T-helper 1 cell treated with Interleukin-12 subunit alpha and Interleukin-12 subunit beta and Interleukin-4 antibody, amounts not matched to agents 30 μg/mL and 1 μg/mL, for 36 hours (primary cell): ENCODE measurements around the gene GRXCR1.

ENCODE experiments used
- H3K27ac Mint-ChIP-seq: one replicate; pipeline ENCODE4 v1.8.0; 2021; ENCODE audit warnings: mild to moderate bottlenecking, mixed read lengths
- H3K27me3 Mint-ChIP-seq: one replicate; pipeline ENCODE4 v1.8.0; 2021; ENCODE audit warnings: low read depth, mixed read lengths
- H3K36me3 Mint-ChIP-seq: one replicate; pipeline ENCODE4 v1.8.0; 2021; ENCODE audit warnings: low read depth, mixed read lengths
- H3K4me1 Mint-ChIP-seq: one replicate; pipeline ENCODE4 v1.8.0; 2021; ENCODE audit warnings: low read depth, mixed read lengths
- H3K4me3 Mint-ChIP-seq: one replicate; pipeline ENCODE4 v1.8.0; 2021; ENCODE audit warnings: mild to moderate bottlenecking, moderate library complexity, mixed read lengths
- H3K9me3 Mint-ChIP-seq: one replicate; pipeline ENCODE4 v1.8.0; 2021; ENCODE audit warnings: mixed read lengths

The GRXCR1 gene

GRCh38 chr4:42892413-42892812 lies at the start of gene GRXCR1:
Gene GRXCR1, plus strand, starts transcription at chr4:42892713. Its CDS starts 554 bp downstream, at chr4:42893267.
- Mint-ChIP-seq H3K27ac (no peak within 1 kb of the TSS), H3K4me1 (no peaks in the 10 kb centered on the region), H3K4me3 (no peak within 1 kb of the TSS), H3K9me3 (no peaks in the 10 kb centered on the region), H3K27me3 (peaks cover 3% of the 10 kb centered on the region), H3K36me3 (no peaks in the 10 kb centered on the region)

- no peak overlapping the region for H3K4me3 Mint-ChIP-seq
- H3K9me3 Mint-ChIP-seq = no peaks in the 10 kb centered on the region
- no peak overlapping the region for H3K27ac Mint-ChIP-seq
These were observed 48.8 kb upstream of the GRXCR1 start for GRCh38 chr4:42843694-42844093.

GRCh38 chr4:42844422-42845070 lies 48.0 kb upstream of the GRXCR1 start:
- Mint-ChIP-seq H3K4me1 (no peaks in the 10 kb centered on the region), H3K36me3 (no peaks in the 10 kb centered on the region), H3K4me3 (no peak overlapping the region), H3K27ac (no peak overlapping the region), H3K27me3 (peaks cover 3% of the 10 kb centered on the region), H3K9me3 (peaks cover 4% of the 10 kb centered on the region)

More at GRCh38 chr4:42843694-42844093, 48.8 kb upstream of the GRXCR1 start:
- no peaks in the 10 kb centered on the region for H3K36me3 Mint-ChIP-seq
- no peaks in the 10 kb centered on the region for H3K4me1 Mint-ChIP-seq
- peaks cover 3% of the 10 kb centered on the region for H3K27me3 Mint-ChIP-seq

- Mint-ChIP-seq H3K9me3 (peaks cover 14% of the 10 kb centered on the region), H3K27me3 (peaks cover 3% of the 10 kb centered on the region), H3K4me3 (no peak overlapping the region), H3K27ac (no peak overlapping the region), H3K4me1 (no peaks in the 10 kb centered on the region), H3K36me3 (no peaks in the 10 kb centered on the region)
These were observed 46.9 kb upstream of the GRXCR1 start for GRCh38 chr4:42845586-42845985.

GRCh38 chr4:42855779-42856178 lies 36.7 kb upstream of the GRXCR1 start:
- no peak overlapping the region for H3K4me3 Mint-ChIP-seq
- H3K9me3 Mint-ChIP-seq = no peaks in the 10 kb centered on the region
- no peak overlapping the region for H3K27ac Mint-ChIP-seq
- no peaks in the 10 kb centered on the region for H3K36me3 Mint-ChIP-seq
- no peaks in the 10 kb centered on the region for H3K4me1 Mint-ChIP-seq
- H3K27me3 Mint-ChIP-seq = peaks cover 11% of the 10 kb centered on the region

- no peaks in the 10 kb centered on the region for H3K9me3 Mint-ChIP-seq
- H3K36me3 Mint-ChIP-seq = no peaks in the 10 kb centered on the region
- H3K27me3 Mint-ChIP-seq = peaks cover 6% of the 10 kb centered on the region
- no peak overlapping the region for H3K27ac Mint-ChIP-seq
- H3K4me1 Mint-ChIP-seq = no peaks in the 10 kb centered on the region
- H3K4me3 Mint-ChIP-seq = no peak overlapping the region
These were observed 26.8 kb upstream of the GRXCR1 start for GRCh38 chr4:42865572-42866189.

- Mint-ChIP-seq H3K27ac (no peak overlapping the region), H3K9me3 (no peaks in the 10 kb centered on the region), H3K36me3 (no peaks in the 10 kb centered on the region), H3K27me3 (peaks cover 8% of the 10 kb centered on the region), H3K4me1 (no peaks in the 10 kb centered on the region), H3K4me3 (no peak overlapping the region)
These were observed 21.3 kb upstream of the GRXCR1 start for GRCh38 chr4:42871261-42871660.

- H3K27ac Mint-ChIP-seq = no peak overlapping the region
- no peak overlapping the region for H3K4me3 Mint-ChIP-seq
- no peaks in the 10 kb centered on the region for H3K4me1 Mint-ChIP-seq
- no peaks in the 10 kb centered on the region for H3K36me3 Mint-ChIP-seq
- peaks cover 8% of the 10 kb centered on the region for H3K27me3 Mint-ChIP-seq
- H3K9me3 Mint-ChIP-seq = no peaks in the 10 kb centered on the region
These were observed 20.7 kb upstream of the GRXCR1 start for GRCh38 chr4:42871671-42872290.

- H3K9me3 Mint-ChIP-seq = no peaks in the 10 kb centered on the region
- no peak overlapping the region for H3K27ac Mint-ChIP-seq
- no peak overlapping the region for H3K4me3 Mint-ChIP-seq
- H3K4me1 Mint-ChIP-seq = no peaks in the 10 kb centered on the region
- no peaks in the 10 kb centered on the region for H3K27me3 Mint-ChIP-seq
- H3K36me3 Mint-ChIP-seq = no peaks in the 10 kb centered on the region
These were observed 13.7 kb upstream of the GRXCR1 start for GRCh38 chr4:42878863-42879262.

- no peaks in the 10 kb centered on the region for H3K36me3 Mint-ChIP-seq
These were observed 11.3 kb upstream of the GRXCR1 start for GRCh38 chr4:42881253-42881652.

GRCh38 chr4:42891644-42892043 lies 869 bp upstream of the GRXCR1 start:
- H3K27ac Mint-ChIP-seq = no peak overlapping the region
- peaks cover 3% of the 10 kb centered on the region for H3K27me3 Mint-ChIP-seq
- H3K36me3 Mint-ChIP-seq = no peaks in the 10 kb centered on the region
- H3K4me3 Mint-ChIP-seq = no peak overlapping the region
- no peaks in the 10 kb centered on the region for H3K4me1 Mint-ChIP-seq
- no peaks in the 10 kb centered on the region for H3K9me3 Mint-ChIP-seq

More at GRCh38 chr4:42881253-42881652, 11.3 kb upstream of the GRXCR1 start:
- Mint-ChIP-seq H3K9me3 (no peaks in the 10 kb centered on the region), H3K4me3 (no peak overlapping the region), H3K27ac (no peak overlapping the region), H3K27me3 (no peaks in the 10 kb centered on the region), H3K4me1 (no peaks in the 10 kb centered on the region)

- no peaks in the 10 kb centered on the region for H3K4me1 Mint-ChIP-seq
- H3K9me3 Mint-ChIP-seq = no peaks in the 10 kb centered on the region
- H3K36me3 Mint-ChIP-seq = no peaks in the 10 kb centered on the region
- no peak overlapping the region for H3K27ac Mint-ChIP-seq
- H3K4me3 Mint-ChIP-seq = no peak overlapping the region
- no peaks in the 10 kb centered on the region for H3K27me3 Mint-ChIP-seq
These were observed 2.9 kb downstream of the GRXCR1 start for GRCh38 chr4:42895452-42895851.

GRCh38 chr4:42904986-42905385 lies 12.5 kb downstream of the GRXCR1 start:
- H3K36me3 Mint-ChIP-seq = no peaks in the 10 kb centered on the region
- H3K27me3 Mint-ChIP-seq = no peaks in the 10 kb centered on the region
- H3K4me1 Mint-ChIP-seq = no peaks in the 10 kb centered on the region
- H3K4me3 Mint-ChIP-seq = no peak overlapping the region
- H3K27ac Mint-ChIP-seq = no peak overlapping the region
- H3K9me3 Mint-ChIP-seq = no peaks in the 10 kb centered on the region

GRCh38 chr4:42905591-42905990 lies 13.1 kb downstream of the GRXCR1 start:
- H3K9me3 Mint-ChIP-seq = no peaks in the 10 kb centered on the region

GRCh38 chr4:42906341-42906740 lies 13.8 kb downstream of the GRXCR1 start:
- Mint-ChIP-seq H3K9me3 (no peaks in the 10 kb centered on the region), H3K4me1 (no peaks in the 10 kb centered on the region), H3K36me3 (no peaks in the 10 kb centered on the region), H3K27me3 (no peaks in the 10 kb centered on the region), H3K27ac (no peak overlapping the region), H3K4me3 (no peak overlapping the region)

More at GRCh38 chr4:42905591-42905990, 13.1 kb downstream of the GRXCR1 start:
- Mint-ChIP-seq H3K27ac (no peak overlapping the region), H3K27me3 (no peaks in the 10 kb centered on the region), H3K36me3 (no peaks in the 10 kb centered on the region), H3K4me3 (no peak overlapping the region), H3K4me1 (no peaks in the 10 kb centered on the region)
